SK-N-MC (cell line): ENCODE measurements around the gene CMPK1.

Experiments
- EZH2 ChIP-seq: fragments of 200-600 bp; sonication (generic); IDR thresholded peaks from one replicate; pipeline ENCODE4 v1.6.1; 2017; ENCODE audit warnings: antibody characterized with exemption
- POLR2AphosphoS5 ChIP-seq: IDR thresholded peaks from 2 replicates; pipeline ENCODE4 v1.6.1; 2012; ENCODE audit warnings: mild to moderate bottlenecking, low read depth, low read length, borderline replicate concordance

GRCh38 chr1:47333922-47334764 lies 553 bp downstream of the CMPK1 start:
- TF ChIP-seq EZH2 = no peak
- TF ChIP-seq POLR2AphosphoS5 = peak; percentile 64
